HepG2 (cell line): ENCODE results near the gene ZNF66. TPM values are rescaled to one million over a fixed set of nuclear protein-coding genes. Genes with fewer than 3 reads are reported as not detected.

Source experiments
- ARID4A ChIP-seq: sonication (generic); formaldehyde crosslinking; IDR thresholded peaks from 2 replicates; pipeline ENCODE4 v1.5.0; 2020; ENCODE audit warnings: mild to moderate bottlenecking, missing genetic modification reagents, borderline replicate concordance
- ASH2L ChIP-seq: fragments of 300-600, 200-600 bp; sonication (generic); IDR thresholded peaks from 2 replicates; pipeline ENCODE4 v1.7.0; 2017; ENCODE audit warnings: low read depth, mild to moderate bottlenecking, moderate library complexity, mixed read lengths, low read length; ENCODE audit not compliant: insufficient read length
- BHLHE40 ChIP-seq: IDR thresholded peaks from 2 replicates; pipeline ENCODE4 v1.6.1; 2011; ENCODE audit warnings: low read length, improper control_type of control experiment
- EEA1 ChIP-seq: sonication (generic); formaldehyde crosslinking; IDR thresholded peaks from 2 replicates; pipeline ENCODE4 v1.5.1; 2020; ENCODE audit warnings: mild to moderate bottlenecking, missing genetic modification reagents, borderline replicate concordance
- EP300 ChIP-seq, 3 experiments: sonication (generic) in 1 of 3; formaldehyde crosslinking in 1 of 3; IDR thresholded peaks; 2 replicates each; pipeline versions ENCODE4 v1.5.1 to v1.6.1; 2011 to 2020; ENCODE audit warnings: low read depth in 2 of 3, low read length in 2 of 3, borderline replicate concordance in 1 of 3, improper control_type of control experiment in 1 of 3, mild to moderate bottlenecking in 1 of 3, missing genetic modification reagents in 1 of 3, moderate library complexity in 1 of 3
- GMEB2 ChIP-seq: IDR thresholded peaks from 2 replicates; pipeline ENCODE4 v1.6.1; 2016; ENCODE audit warnings: missing biosample characterization, missing genetic modification reagents, low read depth
- GPN1 ChIP-seq: sonication (generic); formaldehyde crosslinking; IDR thresholded peaks from 2 replicates; pipeline ENCODE4 v1.5.1; 2020; ENCODE audit warnings: missing genetic modification reagents, borderline replicate concordance
- HCFC1 ChIP-seq: fragments of 150-350 bp; IDR thresholded peaks from 2 replicates; pipeline ENCODE4 v1.6.1; 2014; ENCODE audit warnings: low read depth, low read length
- HNRNPUL1 ChIP-seq: fragments of 200-400 bp; formaldehyde crosslinking; IDR thresholded peaks from 2 replicates; pipeline ENCODE4 v1.6.1; 2017; ENCODE audit warnings: low read depth, mild to moderate bottlenecking, low read length, moderate library complexity
- LBX2 ChIP-seq: sonication (generic); formaldehyde crosslinking; IDR thresholded peaks from 2 replicates; pipeline ENCODE4 v1.5.0; 2020; ENCODE audit warnings: missing genetic modification reagents, mild to moderate bottlenecking, borderline replicate concordance
- NFYC ChIP-seq: IDR thresholded peaks from 2 replicates; pipeline ENCODE4 v1.6.1; 2016; ENCODE audit warnings: missing genetic modification reagents, missing compliant biosample characterization
- NRL ChIP-seq: sonication (generic); formaldehyde crosslinking; IDR thresholded peaks from 2 replicates; pipeline ENCODE4 v1.5.0; 2020; ENCODE audit warnings: missing genetic modification reagents, mild to moderate bottlenecking, moderate library complexity, borderline replicate concordance
- PLSCR1 ChIP-seq: sonication (generic); formaldehyde crosslinking; IDR thresholded peaks from 2 replicates; pipeline ENCODE4 v1.5.0; 2020; ENCODE audit warnings: missing genetic modification reagents, mild to moderate bottlenecking, borderline replicate concordance
- SYNCRIP ChIP-seq: fragments of 200-400 bp; formaldehyde crosslinking; IDR thresholded peaks from 2 replicates; pipeline ENCODE4 v1.6.1; 2018; ENCODE audit warnings: mild to moderate bottlenecking, low read depth, low read length; ENCODE audit not compliant: insufficient read depth
- TRAFD1 ChIP-seq: sonication (generic); formaldehyde crosslinking; IDR thresholded peaks from 2 replicates; pipeline ENCODE4 v1.5.1; 2020; ENCODE audit warnings: missing genetic modification reagents, mild to moderate bottlenecking, borderline replicate concordance
- ZNF564 ChIP-seq: sonication (generic); formaldehyde crosslinking; IDR thresholded peaks from 2 replicates; pipeline ENCODE4 v1.8.1; 2023; ENCODE audit warnings: mild to moderate bottlenecking, missing genetic modification reagents
- ZNF672 ChIP-seq: sonication (generic); formaldehyde crosslinking; IDR thresholded peaks from 2 replicates; pipeline ENCODE4 v1.8.1; 2022; ENCODE audit warnings: missing genetic modification reagents
- polyA plus RNA-seq, 8 experiments: library from polyadenylated mRNA; depleted of rRNA in 3 of 8; stranded (reverse) in 7 of 8; unstranded in 1 of 8; fragments of >200 nt; fragmentation: Illumina TruSeq in 4 of 8; extraction: Trizol in 4 of 8; gene quantifications; 2 replicates each; pipeline versions ENCODE4 v1.2.1 to v1.2.3, GENCODE V29; 2011 to 2016; ENCODE audit warnings: low read depth in 4 of 8, missing spikeins in 1 of 8, mixed read lengths in 1 of 8; ENCODE audit not compliant: insufficient read depth in 1 of 8
- total RNA-seq, 5 experiments: library from RNA; depleted of rRNA; stranded (reverse); fragments of >200 nt; fragmentation: Illumina TruSeq; extraction: Trizol; gene quantifications; 2 replicates each; pipeline ENCODE4 v1.2.3, GENCODE V29; 2016; ENCODE audit warnings: low read depth in 1 of 5

ZNF66 gene
- total and polyA plus RNA-seq, 2 of the 13 experiments (the other 11 are each of a cell fraction or from before 2014, with no cell fraction given) = 4.0 to 8.0 TPM

- TF ChIP-seq GMEB2 (CRISPR knock-in tag) = no peak
- TF ChIP-seq ARID4A (CRISPR knock-in tag) = peak; percentile 90
- peak; percentile 96 for TF ChIP-seq NFYC (CRISPR knock-in tag)
- TF ChIP-seq HNRNPUL1 = no peak
- no peak for TF ChIP-seq ZNF672
- TF ChIP-seq HCFC1 = no peak
- no peak for TF ChIP-seq PLSCR1
- TF ChIP-seq LBX2 = no peak
- no peak for TF ChIP-seq EP300 (IDR thresholded peaks at IDR 0.05; ENCODE audit: low read depth in 2 of 2, low read length in 2 of 2)
- TF ChIP-seq EP300 (CRISPR knock-in tag; IDR thresholded peaks at IDR 0.05; ENCODE audit: borderline replicate concordance) = no peak
- no peak for TF ChIP-seq TRAFD1 (CRISPR knock-in tag)
- peak; percentile 64 for TF ChIP-seq ASH2L
- TF ChIP-seq SYNCRIP = no peak
- TF ChIP-seq EEA1 (CRISPR knock-in tag) = no peak
- TF ChIP-seq ZNF564 (CRISPR knock-in tag) = no peak
- no peak for TF ChIP-seq GPN1 (CRISPR knock-in tag)
- TF ChIP-seq NRL (CRISPR knock-in tag) = no peak
- no peak for TF ChIP-seq BHLHE40
These were observed at the start of gene ZNF66 (continued) for GRCh38 chr19:20776083-20777076.
